HepG2 (cell line): Measurements from ENCODE around the gene TLE5.

ENCODE experiments used
- CTCF ChIP-seq: sonication (generic); formaldehyde crosslinking; IDR thresholded peaks from 2 replicates; pipeline ENCODE4 v1.5.0; 2020; ENCODE audit warnings: mild to moderate bottlenecking, missing genetic modification reagents, moderate library complexity
- HOXA5 ChIP-seq: sonication (generic); formaldehyde crosslinking; IDR thresholded peaks from 2 replicates; pipeline ENCODE4 v1.4.0; 2020; ENCODE audit warnings: missing genetic modification reagents
- SOX6 ChIP-seq, 2 experiments: fragments of 450-650 bp in 1 of 2; sonication (generic) in 1 of 2; formaldehyde crosslinking in 1 of 2; IDR thresholded peaks; 2 replicates each; pipeline versions ENCODE4 v1.4.0 to v1.6.1; 2017 to 2020; ENCODE audit warnings: antibody characterized with exemption in 1 of 2, mild to moderate bottlenecking in 1 of 2, missing genetic modification reagents in 1 of 2
- ZNF512 ChIP-seq: sonication (generic); formaldehyde crosslinking; IDR thresholded peaks from 2 replicates; pipeline ENCODE4 v1.4.0; 2020; ENCODE audit warnings: mild to moderate bottlenecking, missing genetic modification reagents
- ZNF549 ChIP-seq: sonication (generic); formaldehyde crosslinking; IDR thresholded peaks from 2 replicates; pipeline ENCODE4 v1.5.0; 2020; ENCODE audit warnings: missing genetic modification reagents

- TF ChIP-seq ZNF549 (CRISPR knock-in tag): no peak
- no peak for TF ChIP-seq HOXA5 (CRISPR knock-in tag)
- no peak for TF ChIP-seq CTCF (CRISPR knock-in tag)
- no peak for TF ChIP-seq ZNF512 (CRISPR knock-in tag)
- TF ChIP-seq SOX6 (IDR thresholded peaks at IDR 0.05): no peak
- TF ChIP-seq SOX6 (CRISPR knock-in tag; IDR thresholded peaks at IDR 0.05): no peak
These were observed 54.3 kb downstream of the TLE5 start for GRCh38 chr19:3007975-3008374.
